ENCODE measurements around the gene P4HA3.

GRCh38 chr11:74257959-74258553, 53.4 kb downstream of the P4HA3 start:
- TF ChIP-seq CTCF (IDR thresholded peaks at IDR 0.05; ENCODE audit: borderline replicate concordance, extremely low read depth, low read length, poor library complexity, severe bottlenecking) (no peak), EZH2 (IDR thresholded peaks at IDR 0.05; ENCODE audit: borderline replicate concordance, low read depth, low read length, severe bottlenecking) (no peak)
